ENCODE measurements around the gene NECTIN1. TPM values are rescaled to one million over a fixed set of nuclear protein-coding genes. Genes with fewer than 3 reads are reported as not detected.

The NECTIN1 gene
- total RNA-seq, 2 experiments from 2014 or later = 5.8 to 14.3 TPM

- TF ChIP-seq CTCF (conservative IDR thresholded peaks at IDR 0.05; ENCODE audit: low read length) (no peak), EZH2phosphoT487 (IDR thresholded peaks at IDR 0.05; ENCODE audit: borderline replicate concordance, low read depth, low read length) (no peak)
- intact Hi-C loops (cut with micrococcal nuclease; ENCODE audit: unreplicated experiment) = no loop called here
- no peak overlapping the region for H3K4me2 ChIP-seq (ENCODE audit: low read length)
- POLR2A ChIA-PET = no interaction called here
- H3K9me3 ChIP-seq (ENCODE audit: low read length) = no peaks in the 10 kb centered on the region
- H3K27ac ChIP-seq (ENCODE audit: low read depth, low read length, poor library complexity, severe bottlenecking) = no peak overlapping the region
- BruUV-seq (replicated peaks) = no TSS peak
- no peak overlapping the region for H2AFZ ChIP-seq (ENCODE audit: low read length)
- H3K9me2 ChIP-seq (ENCODE audit: insufficient read depth, low read length) = no peaks in the 10 kb centered on the region
- H3K4me1 ChIP-seq (ENCODE audit: insufficient read depth, low read length, poor library complexity, severe bottlenecking) = no peaks in the 10 kb centered on the region
- H3K79me2 ChIP-seq (ENCODE audit: insufficient read depth, low read depth, low read length) = no peaks in the 10 kb centered on the region
- CTCF ChIA-PET (ENCODE audit: unreplicated experiment) = no interaction called here
- no peaks in the 10 kb centered on the region for H3K36me3 ChIP-seq (ENCODE audit: insufficient read depth, low read length)
- no peaks in the 10 kb centered on the region for H4K20me1 ChIP-seq (ENCODE audit: insufficient read depth, low read length)
- DNase-seq (ENCODE audit: low spot score) = no peak
- H3K4me3 ChIP-seq (ENCODE audit: low read depth, low read length, poor library complexity, severe bottlenecking) = no peak overlapping the region
These were observed 120.8 kb downstream of the NECTIN1 start for GRCh38 chr11:119608201-119608600.

GRCh38 chr11:119607726-119608125 lies 121.3 kb downstream of the NECTIN1 start:
- POLR2A ChIA-PET = no interaction called here
- Histone ChIP-seq H3K9me3 (ENCODE audit: low read length) (no peaks in the 10 kb centered on the region), H3K4me1 (ENCODE audit: insufficient read depth, low read length, poor library complexity, severe bottlenecking) (no peaks in the 10 kb centered on the region), H3K79me2 (ENCODE audit: insufficient read depth, low read depth, low read length) (no peaks in the 10 kb centered on the region), H3K36me3 (ENCODE audit: insufficient read depth, low read length) (no peaks in the 10 kb centered on the region), H3K4me2 (ENCODE audit: low read length) (no peak overlapping the region), H3K27ac (ENCODE audit: low read depth, low read length, poor library complexity, severe bottlenecking) (no peak overlapping the region), H3K4me3 (ENCODE audit: low read depth, low read length, poor library complexity, severe bottlenecking) (no peak overlapping the region), H3K9me2 (ENCODE audit: insufficient read depth, low read length) (no peaks in the 10 kb centered on the region), H4K20me1 (ENCODE audit: insufficient read depth, low read length) (no peaks in the 10 kb centered on the region), H2AFZ (ENCODE audit: low read length) (no peak overlapping the region)
- TF ChIP-seq EZH2phosphoT487 (IDR thresholded peaks at IDR 0.05; ENCODE audit: borderline replicate concordance, low read depth, low read length) (no peak), CTCF (conservative IDR thresholded peaks at IDR 0.05; ENCODE audit: low read length) (no peak)
- CTCF ChIA-PET (ENCODE audit: unreplicated experiment) = no interaction called here
- DNase-seq (ENCODE audit: low spot score) = no peak
- intact Hi-C loops (cut with micrococcal nuclease; ENCODE audit: unreplicated experiment) = no loop called here
- BruUV-seq (replicated peaks) = no TSS peak

- DNase-seq (ENCODE audit: low spot score) = no peak
- ChIA-PET CTCF (ENCODE audit: unreplicated experiment) (no interaction called here), POLR2A (interaction anchor here (0.6 kb wide), 2 partner anchors 286 to 670 kb away, joined by 3 read pairs; no protein-coding TSS in a partner anchor)
- Histone ChIP-seq H3K4me1 (ENCODE audit: insufficient read depth, low read length, poor library complexity, severe bottlenecking) (no peaks in the 10 kb centered on the region), H3K4me3 (ENCODE audit: low read depth, low read length, poor library complexity, severe bottlenecking) (no peak overlapping the region), H2AFZ (ENCODE audit: low read length) (no peak overlapping the region), H3K36me3 (ENCODE audit: insufficient read depth, low read length) (no peaks in the 10 kb centered on the region), H4K20me1 (ENCODE audit: insufficient read depth, low read length) (no peaks in the 10 kb centered on the region), H3K27ac (ENCODE audit: low read depth, low read length, poor library complexity, severe bottlenecking) (no peak overlapping the region), H3K4me2 (ENCODE audit: low read length) (no peak overlapping the region), H3K9me3 (ENCODE audit: low read length) (no peaks in the 10 kb centered on the region), H3K9me2 (ENCODE audit: insufficient read depth, low read length) (no peaks in the 10 kb centered on the region), H3K79me2 (ENCODE audit: insufficient read depth, low read depth, low read length) (no peaks in the 10 kb centered on the region)
- TF ChIP-seq CTCF (conservative IDR thresholded peaks at IDR 0.05; ENCODE audit: low read length) = no peak
- TF ChIP-seq EZH2phosphoT487 (IDR thresholded peaks at IDR 0.05; ENCODE audit: borderline replicate concordance, low read depth, low read length) = no peak
- no TSS peak for BruUV-seq (replicated peaks)
- intact Hi-C loops (cut with micrococcal nuclease; ENCODE audit: unreplicated experiment) = no loop called here
These were observed 123.8 kb downstream of the NECTIN1 start for GRCh38 chr11:119605137-119605665.

Data from OCI-LY7 (cell line).